Aorta (tissue), 5 donors: ENCODE data around the gene CHST3. TPM values are rescaled to one million over a fixed set of nuclear protein-coding genes. Genes with fewer than 3 reads are reported as not detected.

ENCODE experiments used
- ATAC-seq: fragments of 200-7000 bp; cut with Tn5 transposase; one replicate; pipeline ENCODE4 v1.9.1; 2022; ENCODE audit warnings: moderate library complexity; ENCODE audit not compliant: low FRiP score
- DNase-seq, 2 donors: peaks; one replicate each; pipeline ENCODE4 v3.0.0-alpha.2; 2020
- H3K27ac ChIP-seq, 2 donors: one replicate each; pipeline ENCODE4 v1.5.1; 2013; ENCODE audit warnings: low read length in 2 of 2, mild to moderate bottlenecking in 2 of 2, moderate library complexity in 2 of 2, control low read depth in 1 of 2, inconsistent platforms in 1 of 2, low read depth in 1 of 2
- H3K27me3 ChIP-seq, 2 donors: one replicate each; pipeline ENCODE4 v1.6.1; 2013; ENCODE audit warnings: control low read depth in 1 of 2, low read length in 1 of 2, mild to moderate bottlenecking in 1 of 2, moderate library complexity in 1 of 2; ENCODE audit not compliant: insufficient read depth in 2 of 2, control insufficient read depth in 1 of 2
- H3K36me3 ChIP-seq, 2 donors: one replicate each; pipeline ENCODE4 v1.6.1; 2013; ENCODE audit warnings: control low read depth in 1 of 2, low read length in 1 of 2, mild to moderate bottlenecking in 1 of 2; ENCODE audit not compliant: insufficient read depth in 2 of 2, control insufficient read depth in 1 of 2
- H3K4me1 ChIP-seq, 2 donors: one replicate each; pipeline ENCODE4 v1.6.1; 2013; ENCODE audit warnings: low read length in 2 of 2, control low read depth in 1 of 2, mild to moderate bottlenecking in 1 of 2, moderate library complexity in 1 of 2; ENCODE audit not compliant: insufficient read depth in 2 of 2, control insufficient read depth in 1 of 2
- H3K4me3 ChIP-seq, 2 donors: one replicate each; pipeline ENCODE4 v1.5.1; 2013; ENCODE audit warnings: low read length in 2 of 2, control low read depth in 1 of 2, mild to moderate bottlenecking in 1 of 2
- H3K9me3 ChIP-seq: one replicate; pipeline ENCODE4 v1.6.1; 2013; ENCODE audit warnings: mild to moderate bottlenecking, low read length; ENCODE audit not compliant: control insufficient read depth
- WGBS, 2 donors: extraction: QIAGEN DNeasy Blood & Tissue Kit; methylation state at CpG; one replicate each; pipeline ENCODE4 v1.1.7; 2013; 5-methylcytosine and 5-hydroxymethylcytosine counted together
- intact Hi-C, 2 donors: fragments of 100-400 bp; cut with DNase I; formaldehyde crosslinking; loops; one replicate each; pipeline versions ENCODE4 v1.14.2 to v1.15.0; 2022
- polyA plus RNA-seq, 2 donors: library from polyadenylated mRNA; stranded (reverse); fragments of 200-250 nt; gene quantifications; one replicate each; pipeline ENCODE4 v1.2.3, GENCODE V29; 2013
- total RNA-seq, 2 donors: library from RNA; stranded (reverse); fragmentation: NEBNext Ultra II Directional; extraction: Animal tissue kit (Norgen Biotek cat#: 25700); gene quantifications; one replicate each; pipeline ENCODE4 v1.2.1, GENCODE V29; 2021
- donor health status: healthy with polysubstance abuse.
- donor health status: Bipolar disorder and iron deficiency.
- donor health status: DM: no; HTN: no; CAD: no.
- donor health status: DM: no; HTN: no; CAD: no.
- donor health status: DM: yes; HTN: yes; CAD: no.

CHST3 gene
- total and polyA plus RNA-seq, 4 donors: 4.1 to 47.9 (median 19.6) TPM

- Histone ChIP-seq H3K36me3 (no peaks in the 10 kb centered on the region), H3K4me1 (peaks cover 2 to 17% of the 10 kb centered on the region in 2 donors), H3K27me3 (no peaks in the 10 kb centered on the region), H3K9me3 (no peaks in the 10 kb centered on the region), H3K27ac (peak overlapping the region; percentile 29 to 53), H3K4me3 (no peak overlapping the region)
- intact Hi-C loops: loop anchor here in 1 of 2 donors (2.0 kb wide), 1 partner anchor 35 kb away; the partner anchor contains the start of gene CHST3
- 8 to 10% methylated on average over 21 of the region's 21 CpGs for WGBS, 2 donors
- ATAC-seq: peak; percentile 82
- DNase-seq: peak; percentile 83 to 90
Measured at GRCh38 chr10:71999360-72000072, 35.3 kb downstream of the CHST3 start.

DNA sequence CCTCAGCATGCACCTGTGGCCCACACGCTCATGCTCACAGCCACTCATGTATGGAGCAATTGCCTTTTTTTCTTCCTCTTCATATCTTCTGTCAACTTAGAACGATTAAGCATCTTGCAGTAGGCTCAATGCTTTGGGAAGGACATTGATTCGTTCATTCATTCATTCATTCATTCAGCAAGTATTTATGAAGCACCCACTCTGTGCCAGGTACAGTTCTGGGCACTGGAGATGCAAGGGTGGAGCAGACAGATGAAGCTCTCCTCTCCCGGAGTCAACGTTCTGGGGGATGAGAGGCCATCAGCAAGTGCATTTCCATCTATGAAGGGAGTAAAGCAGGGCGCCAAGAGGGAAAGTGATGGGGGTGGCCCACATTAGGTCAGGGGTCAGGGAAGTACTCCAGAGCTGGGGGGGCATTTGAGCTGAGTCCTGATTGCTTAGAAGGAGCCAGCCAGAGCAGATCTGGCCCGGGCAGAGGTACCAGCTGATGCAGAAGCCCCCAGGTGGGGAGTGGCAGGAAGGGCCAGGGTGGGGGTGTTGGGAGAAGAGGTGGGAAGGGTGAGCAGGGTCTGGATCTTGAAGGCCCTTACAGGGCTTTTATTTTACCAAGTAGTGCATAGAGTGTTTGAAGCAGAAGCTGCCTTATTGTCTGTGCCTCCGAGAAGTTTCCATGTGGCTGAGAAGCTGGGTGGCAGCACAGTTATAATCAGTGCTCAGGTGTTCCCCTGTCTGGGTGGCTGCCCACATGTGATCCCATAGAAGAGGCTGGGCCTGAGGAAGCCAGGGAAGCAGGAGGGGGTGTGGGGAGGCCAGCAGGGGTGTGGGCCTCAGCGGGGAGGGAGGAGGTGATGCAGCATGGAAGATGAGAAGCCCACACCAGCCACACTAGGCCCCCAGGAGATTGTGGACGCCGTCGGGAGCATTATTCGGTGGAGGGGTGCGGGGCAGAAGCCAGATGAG is 36.2 kb downstream of the CHST3 start:
- no peaks in the 10 kb centered on the region for H3K9me3 ChIP-seq
- ATAC-seq (no peak), DNase-seq (no peak)
- intact Hi-C loops: no loop called here
- peaks cover 2 to 17% of the 10 kb centered on the region in 2 donors for H3K4me1 ChIP-seq
- 52 to 60% methylated on average over 14 of the region's 14 CpGs for WGBS, 2 donors
- H3K36me3 ChIP-seq: no peaks in the 10 kb centered on the region
- peak overlapping the region in 1 of 2 donors; percentile 29 for H3K27ac ChIP-seq
- no peak overlapping the region for H3K4me3 ChIP-seq
- no peaks in the 10 kb centered on the region for H3K27me3 ChIP-seq

DNA sequence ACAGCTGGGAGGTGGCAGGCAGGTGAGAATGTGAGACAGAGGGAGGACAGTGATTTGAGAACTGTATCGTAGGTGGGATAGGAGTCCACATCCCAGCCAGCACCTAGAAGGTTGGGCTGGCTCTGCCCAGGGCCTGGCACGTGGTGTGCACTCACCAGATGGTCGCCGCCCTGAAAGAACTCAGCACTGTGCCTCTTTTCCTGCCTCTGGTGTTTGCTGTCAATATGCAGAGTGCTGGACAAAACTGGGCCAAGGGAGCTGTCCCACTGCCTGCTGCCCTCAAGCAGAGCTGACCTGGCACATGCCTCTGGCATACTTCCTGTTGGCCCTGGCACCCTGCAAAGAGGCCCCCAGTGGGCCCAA is 36.8 kb downstream of the CHST3 start:
- H3K27me3 ChIP-seq: no peaks in the 10 kb centered on the region
- DNase-seq: no peak
- peaks cover 2 to 17% of the 10 kb centered on the region in 2 donors for H3K4me1 ChIP-seq
- WGBS, 2 donors: 10 to 14% methylated on average over 4 of the region's 4 CpGs
- no peak overlapping the region for H3K4me3 ChIP-seq
- intact Hi-C loops: no loop called here
- peak overlapping the region in 1 of 2 donors; percentile 27 for H3K27ac ChIP-seq
- no peaks in the 10 kb centered on the region for H3K36me3 ChIP-seq
- no peak for ATAC-seq
- no peaks in the 10 kb centered on the region for H3K9me3 ChIP-seq

DNA sequence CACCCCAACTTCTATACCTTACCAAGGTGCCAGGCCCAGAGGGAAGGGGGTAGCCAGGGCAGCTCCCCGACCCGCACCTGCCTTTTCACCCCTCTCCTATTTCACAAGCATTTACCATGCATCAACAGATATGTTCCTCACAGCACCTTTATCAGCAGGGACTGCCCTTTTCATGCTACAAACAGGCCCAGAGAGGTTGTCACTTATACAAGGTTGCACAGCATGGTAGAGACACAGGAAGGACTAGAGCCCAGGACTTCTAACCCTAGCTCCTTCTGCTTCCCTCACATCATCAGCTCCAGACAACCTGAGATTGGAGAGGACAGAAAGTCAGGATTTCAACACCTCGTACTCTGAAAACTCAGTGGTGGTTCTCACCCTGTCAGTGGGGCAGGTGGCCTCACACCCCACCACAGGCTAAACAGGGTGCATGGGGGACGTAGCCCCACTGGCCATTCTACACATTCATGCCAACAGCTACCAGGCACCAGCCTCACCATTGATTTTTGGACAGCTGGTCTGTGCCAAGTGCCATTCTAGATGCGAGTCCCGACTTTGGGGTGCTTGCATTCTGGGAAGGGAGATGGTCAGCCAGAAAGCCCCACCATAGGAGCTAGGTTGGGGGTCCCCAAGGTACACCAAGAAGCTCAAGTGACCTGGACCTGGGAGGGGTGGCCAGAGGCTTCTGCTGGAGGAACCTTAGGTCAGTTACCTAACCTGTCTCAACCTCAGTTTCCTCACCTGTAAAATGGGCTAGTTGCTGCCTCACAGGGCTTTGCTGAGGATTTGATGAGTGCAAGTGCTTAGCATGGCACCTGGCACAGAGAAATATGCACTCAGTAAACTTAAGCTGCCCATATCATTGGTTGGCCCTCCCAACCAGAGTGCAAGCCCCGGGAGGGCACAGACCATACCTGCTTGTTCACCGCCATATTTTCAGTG is 38.4 kb downstream of the CHST3 start:
- DNase-seq (no peak), ATAC-seq (no peak)
- WGBS, 2 donors: 68 to 77% methylated on average over 8 of the region's 8 CpGs
- H3K4me3 ChIP-seq: no peak overlapping the region
- no peaks in the 10 kb centered on the region for H3K9me3 ChIP-seq
- intact Hi-C loops: no loop called here
- H3K27me3 ChIP-seq: no peaks in the 10 kb centered on the region
- no peak overlapping the region for H3K27ac ChIP-seq
- H3K36me3 ChIP-seq: peaks cover 0 to 3% of the 10 kb centered on the region in 2 donors
- H3K4me1 ChIP-seq: peaks cover 2 to 10% of the 10 kb centered on the region in 2 donors

DNA sequence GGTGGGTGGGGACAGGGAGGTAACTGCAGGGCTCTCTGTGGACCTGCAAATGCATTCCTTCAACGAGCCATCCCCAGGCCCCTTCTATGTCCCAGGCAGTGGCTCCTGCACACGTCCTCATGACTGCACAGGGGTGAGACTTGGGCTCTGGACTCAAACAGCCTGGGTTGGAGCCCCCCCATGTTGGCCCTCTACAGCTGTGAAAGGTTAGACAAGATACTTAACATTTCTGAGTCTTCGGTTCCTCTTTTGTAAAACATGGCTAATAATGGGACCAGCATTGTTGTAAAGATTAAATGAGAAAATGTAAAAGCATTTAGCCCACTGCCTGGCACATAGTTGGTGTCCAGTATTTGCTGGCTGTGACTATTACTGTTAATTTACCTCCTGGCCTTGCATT is 41.8 kb downstream of the CHST3 start:
- ATAC-seq (no peak), DNase-seq (no peak)
- no peak overlapping the region for H3K27ac ChIP-seq
- intact Hi-C loops: loop anchor here in 1 of 2 donors (5.0 kb wide), 1 partner anchor 44 kb away; the partner anchor contains the start of gene CHST3
- H3K36me3 ChIP-seq: peaks cover 0 to 6% of the 10 kb centered on the region in 2 donors
- peaks cover 0 to 4% of the 10 kb centered on the region in 2 donors for H3K4me1 ChIP-seq
- 80 to 84% methylated on average over 3 of the region's 3 CpGs for WGBS, 2 donors
- no peaks in the 10 kb centered on the region for H3K27me3 ChIP-seq
- H3K9me3 ChIP-seq: no peaks in the 10 kb centered on the region
- no peak overlapping the region for H3K4me3 ChIP-seq

- no peak overlapping the region for H3K27ac ChIP-seq
- WGBS, 2 donors: 94 to 95% methylated on average over 58 to 59 of the region's 59 CpGs
- no peaks in the 10 kb centered on the region for H3K9me3 ChIP-seq
- no peaks in the 10 kb centered on the region for H3K27me3 ChIP-seq
- ATAC-seq (no peak), DNase-seq (no peak)
- H3K4me1 ChIP-seq: peaks cover 0 to 4% of the 10 kb centered on the region in 2 donors
- intact Hi-C loops: loop anchor here in 1 of 2 donors (5.0 kb wide), 1 partner anchor 45 kb away; the partner anchor contains the start of gene CHST3
- H3K4me3 ChIP-seq: no peak overlapping the region
- peaks cover 0 to 6% of the 10 kb centered on the region in 2 donors for H3K36me3 ChIP-seq
Measured at GRCh38 chr10:72007246-72007892, 43.2 kb downstream of the CHST3 start.

DNA sequence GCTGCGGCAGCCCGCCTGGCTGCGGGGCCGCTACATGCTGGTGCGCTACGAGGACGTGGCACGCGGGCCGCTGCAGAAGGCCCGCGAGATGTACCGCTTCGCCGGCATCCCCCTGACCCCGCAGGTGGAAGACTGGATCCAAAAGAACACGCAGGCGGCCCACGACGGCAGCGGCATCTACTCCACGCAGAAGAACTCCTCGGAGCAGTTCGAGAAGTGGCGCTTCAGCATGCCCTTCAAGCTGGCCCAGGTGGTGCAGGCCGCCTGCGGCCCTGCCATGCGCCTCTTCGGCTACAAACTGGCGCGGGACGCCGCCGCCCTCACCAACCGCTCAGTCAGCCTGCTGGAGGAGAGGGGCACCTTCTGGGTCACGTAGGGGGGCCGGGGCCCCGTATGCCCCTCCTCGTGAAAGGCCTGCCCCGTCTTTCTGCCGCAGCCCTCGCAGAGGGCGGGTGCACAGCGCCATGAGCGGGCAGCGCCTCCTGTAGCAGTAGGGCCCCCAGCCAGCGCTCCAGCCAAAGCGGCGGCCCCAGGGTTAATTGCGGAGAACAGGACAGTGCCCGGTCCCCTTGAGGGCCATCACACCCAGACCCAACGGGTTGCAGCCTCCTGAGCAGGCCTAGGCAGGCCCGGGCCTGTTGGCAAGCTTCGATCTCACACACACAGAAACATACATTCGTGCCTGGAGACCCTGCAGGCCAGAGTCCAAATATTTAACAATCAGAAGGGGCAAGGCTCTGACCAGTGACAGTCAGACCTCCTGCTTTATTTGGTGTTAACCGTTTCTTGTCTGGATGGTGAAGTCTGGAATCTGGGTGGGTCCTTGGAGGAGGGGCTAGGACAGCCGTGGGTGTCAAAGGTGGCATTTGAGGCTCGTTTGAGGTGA is 44.1 kb downstream of the CHST3 start:
- Histone ChIP-seq H3K4me1 (peaks cover 0 to 4% of the 10 kb centered on the region in 2 donors), H3K27ac (peak overlapping the region; percentile 46 to 74)
- intact Hi-C loops: loop anchor here (2.0 to 5.0 kb wide), 2 partner anchors 44 to 46 kb away; partner anchors contain the start of gene CHST3 (in 2 of the 2)

More for the DNA sequence above, 44.1 kb downstream of the CHST3 start:
- no peaks in the 10 kb centered on the region for H3K27me3 ChIP-seq
- ATAC-seq (no peak), DNase-seq (no peak)
- no peaks in the 10 kb centered on the region for H3K9me3 ChIP-seq
- peaks cover 0 to 6% of the 10 kb centered on the region in 2 donors for H3K36me3 ChIP-seq
- no peak overlapping the region for H3K4me3 ChIP-seq
- WGBS, 2 donors: 82 to 83% methylated on average over 55 to 58 of the region's 58 CpGs
